ENCODE measurements around the gene C5orf47.

The C5orf47 gene

GRCh38 chr5:174044466-174045254 lies 55.7 kb downstream of the C5orf47 start:
- DNase-seq (ENCODE audit: low spot score), result no peak

- DNase-seq (ENCODE audit: low spot score), result peak; percentile 86
Observed at GRCh38 chr5:174045470-174046025, 56.6 kb downstream of the C5orf47 start, which contains the start of gene NSG2. Gene NSG2, plus strand, starts transcription at chr5:174045706. Its CDS starts 1,050 bp downstream, at chr5:174046756.

GRCh38 chr5:174046558-174046957 lies 57.6 kb downstream of the C5orf47 start:
- DNase-seq (ENCODE audit: low spot score), result no peak

GRCh38 chr5:174047472-174048099 lies 58.6 kb downstream of the C5orf47 start:
- no peak for DNase-seq (ENCODE audit: low spot score)

GRCh38 chr5:174052636-174053035 lies 63.7 kb downstream of the C5orf47 start:
- DNase-seq (ENCODE audit: low spot score), result no peak

GRCh38 chr5:174053905-174054304 lies 64.9 kb downstream of the C5orf47 start:
- no peak for DNase-seq (ENCODE audit: low spot score)
